Cardiac muscle cell (in vitro differentiated cells and primary cell): ENCODE data around the gene FBXO15. TPM values are rescaled to one million over a fixed set of nuclear protein-coding genes. Genes with fewer than 3 reads are reported as not detected.

Source experiments
- DNase-seq, 2 donors: peaks; one replicate each; pipeline versions ENCODE4 v3.0.0 to v3.0.0-alpha.2; 2010 to 2017; ENCODE audit warnings: low read depth in 1 of 2, low spot score in 1 of 2
- H3K27ac ChIP-seq: fragments of 200-600 bp; sonication (generic); 2 replicates; pipeline ENCODE4 v1.5.1; 2016
- H3K27me3 ChIP-seq: fragments of 200-600 bp; sonication (generic); 2 replicates; pipeline ENCODE4 v1.6.0; 2016; ENCODE audit warnings: control low read depth
- H3K36me3 ChIP-seq: fragments of 200-600 bp; sonication (generic); 2 replicates; pipeline ENCODE4 v1.5.1; 2016; ENCODE audit warnings: control low read depth
- H3K4me1 ChIP-seq: fragments of 200-600 bp; sonication (generic); 2 replicates; pipeline ENCODE4 v1.8.1; 2017; ENCODE audit warnings: low read depth, mild to moderate bottlenecking, mixed run types
- H3K4me3 ChIP-seq: fragments of 200-600 bp; sonication (generic); 2 replicates; pipeline ENCODE4 v1.5.1; 2016; ENCODE audit warnings: mild to moderate bottlenecking
- H3K9me3 ChIP-seq: fragments of 200-600 bp; sonication (generic); 2 replicates; pipeline ENCODE4 v1.5.1; 2017; ENCODE audit warnings: low read depth, mild to moderate bottlenecking, control low read depth
- polyA plus RNA-seq: library from polyadenylated mRNA; unstranded; fragments of >200 nt; fragmentation: Nextera tagmentation; extraction: Ambion mirVana; gene quantifications from 2 replicates; pipeline ENCODE4 v1.2.1, GENCODE V29; 2016
- total RNA-seq: library from RNA; depleted of rRNA; stranded (reverse); fragments of >200 nt; gene quantifications from 2 replicates; pipeline ENCODE4 v1.2.3, GENCODE V29; 2016
- TF ChIP-seq, protein P1 (sequence below): IDR thresholded peaks from 2 replicates; pipeline ENCODE4 v1.5.1; 2012; ENCODE audit warnings: low read depth, mild to moderate bottlenecking, low read length

The FBXO15 gene
- total and polyA plus RNA-seq, 2 experiments from 2014 or later, result 3.5 to 4.6 TPM

DNA sequence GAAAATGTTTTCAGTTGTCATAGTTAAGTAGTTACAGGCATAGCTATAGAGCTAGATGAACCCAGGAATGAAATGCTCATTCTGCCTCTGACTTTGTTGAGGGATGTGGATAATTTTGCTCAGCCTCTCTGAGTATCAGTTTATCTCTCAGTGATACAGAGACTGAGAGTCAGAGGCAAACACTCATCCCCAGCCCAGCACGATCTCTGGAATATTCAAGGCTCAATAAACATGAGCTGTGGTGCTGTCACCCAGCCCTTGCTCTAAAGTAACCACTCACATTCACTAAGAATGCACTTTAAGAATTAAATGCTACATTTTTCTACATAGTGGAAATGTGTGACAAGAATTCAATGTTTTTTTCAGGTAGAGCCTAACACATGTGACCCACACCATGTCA is 31.2 kb upstream of the FBXO15 start:
- TF ChIP-seq, protein P1, sequence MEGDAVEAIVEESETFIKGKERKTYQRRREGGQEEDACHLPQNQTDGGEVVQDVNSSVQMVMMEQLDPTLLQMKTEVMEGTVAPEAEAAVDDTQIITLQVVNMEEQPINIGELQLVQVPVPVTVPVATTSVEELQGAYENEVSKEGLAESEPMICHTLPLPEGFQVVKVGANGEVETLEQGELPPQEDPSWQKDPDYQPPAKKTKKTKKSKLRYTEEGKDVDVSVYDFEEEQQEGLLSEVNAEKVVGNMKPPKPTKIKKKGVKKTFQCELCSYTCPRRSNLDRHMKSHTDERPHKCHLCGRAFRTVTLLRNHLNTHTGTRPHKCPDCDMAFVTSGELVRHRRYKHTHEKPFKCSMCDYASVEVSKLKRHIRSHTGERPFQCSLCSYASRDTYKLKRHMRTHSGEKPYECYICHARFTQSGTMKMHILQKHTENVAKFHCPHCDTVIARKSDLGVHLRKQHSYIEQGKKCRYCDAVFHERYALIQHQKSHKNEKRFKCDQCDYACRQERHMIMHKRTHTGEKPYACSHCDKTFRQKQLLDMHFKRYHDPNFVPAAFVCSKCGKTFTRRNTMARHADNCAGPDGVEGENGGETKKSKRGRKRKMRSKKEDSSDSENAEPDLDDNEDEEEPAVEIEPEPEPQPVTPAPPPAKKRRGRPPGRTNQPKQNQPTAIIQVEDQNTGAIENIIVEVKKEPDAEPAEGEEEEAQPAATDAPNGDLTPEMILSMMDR, result no peak
- Histone ChIP-seq H3K27me3 (no peaks in the 10 kb centered on the region), H3K9me3 (no peaks in the 10 kb centered on the region), H3K4me3 (no peak overlapping the region), H3K27ac (no peak overlapping the region), H3K4me1 (no peaks in the 10 kb centered on the region), H3K36me3 (no peaks in the 10 kb centered on the region)
- no peak for DNase-seq

DNA sequence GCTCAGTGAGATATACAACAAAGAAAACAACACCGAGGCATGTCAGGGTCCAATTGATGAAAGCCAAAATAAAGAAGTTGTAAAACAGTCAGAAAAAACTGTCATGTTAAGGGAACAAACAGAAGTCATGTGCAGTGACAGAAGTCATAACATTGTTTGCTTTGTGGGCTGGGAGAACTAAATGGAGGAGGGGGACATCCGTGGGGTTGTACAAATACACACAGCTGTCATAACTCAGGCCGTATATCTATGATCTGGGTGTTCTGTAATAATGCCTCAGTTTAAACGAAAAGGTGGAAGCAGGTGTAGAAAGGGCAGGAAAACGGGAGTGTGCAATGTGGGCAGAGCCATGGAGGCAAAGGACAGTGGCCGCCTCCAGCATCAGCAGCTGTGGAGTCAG is 28.0 kb upstream of the FBXO15 start:
- Histone ChIP-seq H3K27me3 (no peaks in the 10 kb centered on the region), H3K27ac (no peak overlapping the region), H3K9me3 (no peaks in the 10 kb centered on the region), H3K4me1 (no peaks in the 10 kb centered on the region), H3K36me3 (no peaks in the 10 kb centered on the region), H3K4me3 (no peak overlapping the region)
- TF ChIP-seq, protein P1, result no peak
- DNase-seq, result no peak

DNA sequence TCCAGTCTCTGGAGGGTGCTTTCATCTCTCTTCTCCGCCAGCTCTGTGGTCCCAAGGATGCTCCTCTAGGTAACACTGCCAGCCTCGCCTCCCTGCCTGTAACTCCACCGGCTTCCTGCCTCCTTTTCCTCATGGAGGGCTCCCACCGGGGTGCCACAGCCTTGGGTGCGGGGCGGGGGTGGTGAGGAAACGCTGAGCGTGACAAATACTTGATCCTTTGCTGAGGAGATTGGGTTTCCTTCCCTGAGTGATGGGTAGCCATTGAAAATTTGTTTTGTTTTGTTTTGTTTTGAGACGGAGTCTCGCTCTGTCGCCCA is 25.8 kb upstream of the FBXO15 start:
- no peak overlapping the region for H3K4me3 ChIP-seq
- H3K4me1 ChIP-seq, result no peaks in the 10 kb centered on the region
- no peaks in the 10 kb centered on the region for H3K36me3 ChIP-seq
- H3K27ac ChIP-seq, result no peak overlapping the region
- TF ChIP-seq, protein P1, result no peak
- no peaks in the 10 kb centered on the region for H3K9me3 ChIP-seq
- DNase-seq, result no peak
- no peaks in the 10 kb centered on the region for H3K27me3 ChIP-seq

DNA sequence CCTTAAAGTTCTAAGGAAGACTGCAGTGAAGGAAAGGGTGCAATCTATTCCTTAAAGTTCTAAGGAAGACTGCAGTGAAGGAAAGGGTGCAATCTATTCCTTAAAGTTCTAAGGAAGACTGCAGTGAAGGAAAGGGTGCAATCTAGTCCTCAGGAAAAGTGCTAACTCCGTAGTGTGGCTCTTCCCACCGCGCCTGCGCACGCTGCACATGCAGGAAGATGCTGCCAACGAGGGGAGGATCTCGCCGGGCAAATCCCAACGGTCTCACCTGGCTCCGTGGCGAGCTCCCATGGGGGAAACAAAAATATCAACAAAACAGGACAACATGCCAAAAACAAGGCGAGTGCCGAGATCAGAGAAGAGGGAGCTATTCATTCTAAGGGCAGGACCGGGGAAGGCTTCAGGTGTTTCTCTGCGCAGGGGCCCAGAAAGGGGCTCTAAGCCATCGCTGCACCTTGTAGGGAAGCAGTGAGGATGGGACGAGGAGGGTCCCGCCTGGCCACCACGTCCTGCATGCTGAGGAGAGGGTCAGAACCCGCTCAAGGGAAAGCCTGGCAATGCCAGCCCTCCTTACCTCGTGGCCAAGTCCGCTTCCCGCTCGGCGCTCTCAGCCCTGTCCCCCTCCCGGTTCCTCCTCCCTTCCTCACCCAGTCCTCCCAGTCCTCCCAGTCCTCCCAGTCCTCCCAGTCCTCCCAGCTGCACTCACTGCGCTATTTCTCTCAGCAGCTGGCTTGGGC is 25.2 kb upstream of the FBXO15 start:
- DNase-seq, result no peak
- H3K4me3 ChIP-seq, result no peak overlapping the region
- no peaks in the 10 kb centered on the region for H3K36me3 ChIP-seq
- no peaks in the 10 kb centered on the region for H3K27me3 ChIP-seq
- H3K4me1 ChIP-seq, result no peaks in the 10 kb centered on the region
- H3K9me3 ChIP-seq, result no peaks in the 10 kb centered on the region
- H3K27ac ChIP-seq, result no peak overlapping the region
- TF ChIP-seq, protein P1, result no peak

DNA sequence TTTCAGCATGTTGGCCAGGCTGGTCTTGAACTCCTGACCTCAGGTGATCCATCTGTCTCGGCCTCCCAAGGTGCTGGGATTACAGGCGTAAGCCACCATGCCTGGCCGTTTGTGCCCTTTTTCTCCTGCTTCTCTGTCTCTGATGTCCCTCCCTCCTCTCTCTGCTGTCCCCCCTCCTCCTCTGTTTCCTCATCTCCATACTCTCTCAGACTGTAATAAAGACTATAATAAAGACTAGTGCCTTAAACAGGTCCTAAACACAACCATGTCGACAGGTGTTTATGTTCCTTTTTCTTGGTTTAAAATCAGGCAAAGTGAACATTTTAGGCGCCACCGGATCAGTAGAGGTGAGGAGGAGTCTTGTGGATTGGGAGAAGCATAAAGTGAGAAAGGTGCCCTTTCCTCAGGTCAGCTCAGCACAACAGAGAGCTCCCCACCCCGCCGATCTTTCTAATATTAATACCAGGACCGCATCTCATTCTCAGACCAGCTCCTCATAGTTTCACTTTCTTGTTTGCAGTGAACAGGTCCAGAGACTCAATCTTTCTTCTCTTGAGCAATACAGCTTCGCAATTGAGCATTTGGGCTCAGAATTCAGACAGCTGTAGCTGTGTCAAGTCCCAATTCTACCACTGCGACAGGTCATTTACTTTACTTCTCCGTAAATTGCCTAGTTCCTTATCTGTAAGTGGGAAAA is 24.4 kb upstream of the FBXO15 start:
- H3K4me3 ChIP-seq, result no peak overlapping the region
- TF ChIP-seq, protein P1, result no peak
- H3K27me3 ChIP-seq, result no peaks in the 10 kb centered on the region
- no peak overlapping the region for H3K27ac ChIP-seq
- peak in 1 of 2 donors; percentile 6 for DNase-seq
- no peaks in the 10 kb centered on the region for H3K4me1 ChIP-seq
- no peaks in the 10 kb centered on the region for H3K36me3 ChIP-seq
- no peaks in the 10 kb centered on the region for H3K9me3 ChIP-seq
